ENCODE results near the gene CGB2.

Gene CGB2

GRCh38 chr19:49067554-49067953, 35.9 kb downstream of the CGB2 start:
- no peak for DNase-seq (ENCODE audit: low spot score)

GRCh38 chr19:49069026-49069425, 37.3 kb downstream of the CGB2 start:
- DNase-seq (ENCODE audit: low spot score): no peak

GRCh38 chr19:49070416-49070815, 38.7 kb downstream of the CGB2 start:
- no peak for DNase-seq (ENCODE audit: low spot score)

GRCh38 chr19:49071860-49072547, 40.3 kb downstream of the CGB2 start:
- no peak for DNase-seq (ENCODE audit: low spot score)

GRCh38 chr19:49073514-49074378, 42.1 kb downstream of the CGB2 start:
- no peak for DNase-seq (ENCODE audit: low spot score)

- DNase-seq (ENCODE audit: low spot score): peak; percentile 72
Measured at GRCh38 chr19:49074869-49075268, 43.2 kb downstream of the CGB2 start.

GRCh38 chr19:49080392-49080791, 48.7 kb downstream of the CGB2 start:
- DNase-seq (ENCODE audit: low spot score): no peak

GRCh38 chr19:49081273-49081672, 49.6 kb downstream of the CGB2 start:
- DNase-seq (ENCODE audit: low spot score): no peak
